Gastroesophageal sphincter (tissue), 4 donors: Measurements from ENCODE around the gene ARGLU1. TPM values are rescaled to one million over a fixed set of nuclear protein-coding genes. Genes with fewer than 3 reads are reported as not detected.

ENCODE experiments used
- ATAC-seq: fragments of 150-250 bp; one replicate; pipeline ENCODE4 v1.9.1; 2016; ENCODE audit warnings: mild to moderate bottlenecking, moderate library complexity
- H3K27ac ChIP-seq, 4 donors: fragments of 200-600 bp; sonication (generic) in 3 of 4; 1 replicate in 3 of 4; 2 replicates in 1 of 4; pipeline ENCODE4 v1.5.1; 2016 to 2019
- H3K27me3 ChIP-seq: fragments of 200-600 bp; sonication (generic); one replicate; pipeline ENCODE4 v1.5.1; 2019
- H3K36me3 ChIP-seq, 2 donors: fragments of 200-600 bp; sonication (generic); one replicate each; pipeline ENCODE4 v1.5.1; 2019; ENCODE audit warnings: control low read depth in 1 of 2
- H3K4me1 ChIP-seq, 3 donors: fragments of 200-600 bp; sonication (generic); 1 replicate in 2 of 3; 2 replicates in 1 of 3; pipeline ENCODE4 v1.5.1; 2016 to 2019; ENCODE audit warnings: control low read depth in 2 of 3
- H3K4me3 ChIP-seq, 2 donors: fragments of 200-600 bp; sonication (generic); one replicate each; pipeline ENCODE4 v1.5.1; 2019; ENCODE audit warnings: mild to moderate bottlenecking in 1 of 2, moderate library complexity in 1 of 2
- H3K9me3 ChIP-seq, 3 donors: fragments of 200-600 bp; sonication (generic); one replicate each; pipeline ENCODE4 v1.5.1; 2017 to 2019; ENCODE audit warnings: control low read depth in 2 of 3
- CTCF ChIP-seq, 4 experiments: fragments of 200-600 bp in 2 of 4; fragments of 450-650 bp in 2 of 4; sonication (generic) in 1 of 4; IDR thresholded peaks; one replicate each; pipeline ENCODE4 v1.5.1; 2017 to 2019; ENCODE audit warnings: antibody characterized with exemption in 4 of 4, mild to moderate bottlenecking in 2 of 4, moderate library complexity in 2 of 4
- EP300 ChIP-seq: sonication (generic); formaldehyde crosslinking; IDR thresholded peaks from one replicate; pipeline ENCODE4 v1.6.1; 2017; ENCODE audit warnings: antibody characterized with exemption, mild to moderate bottlenecking
- POLR2A ChIP-seq, 2 donors: fragments of 450-650 bp; IDR thresholded peaks; one replicate each; pipeline ENCODE4 v1.6.1; 2017; ENCODE audit warnings: antibody characterized with exemption in 2 of 2, mild to moderate bottlenecking in 2 of 2, moderate library complexity in 1 of 2
- POLR2AphosphoS5 ChIP-seq: sonication (generic); formaldehyde crosslinking; IDR thresholded peaks from one replicate; pipeline ENCODE4 v1.6.1; 2017; ENCODE audit warnings: antibody characterized with exemption
- WGBS, 2 donors: methylation state at CpG; one replicate each; pipeline ENCODE4 v1.1.5; 2018; ENCODE audit warnings: low coverage in 1 of 2; 5-methylcytosine and 5-hydroxymethylcytosine counted together
- total RNA-seq, 4 donors: library from RNA; depleted of rRNA; stranded (reverse); fragments of >200 nt; gene quantifications; one replicate each; pipeline ENCODE4 v1.1.0, GENCODE V29; 2016

The ARGLU1 gene
- total RNA-seq, 4 donors from 2014 or later, result 25.5 to 140 (median 73.5) TPM

GRCh38 chr13:106550570-106551135 is 17.3 kb downstream of the ARGLU1 start:
- TF ChIP-seq POLR2A (IDR thresholded peaks at IDR 0.05) (no peak), EP300 (no peak), POLR2AphosphoS5 (no peak), CTCF (IDR thresholded peaks at IDR 0.05) (no peak)
- no peaks in the 10 kb centered on the region for H3K27me3 ChIP-seq
- no peak for ATAC-seq

GRCh38 chr13:106548064-106548696 is 19.8 kb downstream of the ARGLU1 start:
- Histone ChIP-seq H3K4me1 (peaks cover 4 to 51% (median 8%) of the 10 kb centered on the region in 3 donors), H3K9me3 (no peaks in the 10 kb centered on the region), H3K36me3 (peaks cover 0 to 20% of the 10 kb centered on the region in 2 donors), H3K27ac (no peak overlapping the region), H3K4me3 (no peak overlapping the region), H3K27me3 (no peaks in the 10 kb centered on the region)
- ATAC-seq, result no peak
- TF ChIP-seq POLR2A (IDR thresholded peaks at IDR 0.05), result no peak
- no peak for TF ChIP-seq CTCF (IDR thresholded peaks at IDR 0.05)
- no peak for TF ChIP-seq EP300
- TF ChIP-seq POLR2AphosphoS5, result no peak
- WGBS, 2 donors, result 84 to 88% methylated on average over 3 of the region's 3 CpGs

More at GRCh38 chr13:106550570-106551135, 17.3 kb downstream of the ARGLU1 start:
- H3K4me3 ChIP-seq, result no peak overlapping the region
- no peak overlapping the region for H3K27ac ChIP-seq
- H3K4me1 ChIP-seq, result peaks cover 4 to 49% (median 8%) of the 10 kb centered on the region in 3 donors
- 59 to 66% methylated on average over 4 of the region's 4 CpGs for WGBS, 2 donors
- H3K36me3 ChIP-seq, result peaks cover 3 to 38% of the 10 kb centered on the region in 2 donors
- no peaks in the 10 kb centered on the region for H3K9me3 ChIP-seq

GRCh38 chr13:106541826-106542225 is 26.1 kb downstream of the ARGLU1 start:
- no peak overlapping the region for H3K4me3 ChIP-seq
- H3K27ac ChIP-seq, result no peak overlapping the region
- ATAC-seq, result no peak
- peaks cover 0 to 28% of the 10 kb centered on the region in 2 donors for H3K36me3 ChIP-seq
- no peaks in the 10 kb centered on the region for H3K9me3 ChIP-seq
- H3K4me1 ChIP-seq, result peaks cover 0 to 20% (median 0%) of the 10 kb centered on the region in 3 donors
- no peaks in the 10 kb centered on the region for H3K27me3 ChIP-seq
- WGBS, 2 donors, result 67 to 100% methylated on average over 1 of the region's 1 CpG
- TF ChIP-seq POLR2A (IDR thresholded peaks at IDR 0.05) (no peak), EP300 (no peak), POLR2AphosphoS5 (no peak), CTCF (IDR thresholded peaks at IDR 0.05) (no peak)

- H3K4me1 ChIP-seq, result peaks cover 0 to 32% (median 0%) of the 10 kb centered on the region in 3 donors
- TF ChIP-seq CTCF (IDR thresholded peaks at IDR 0.05), result no peak
- TF ChIP-seq POLR2AphosphoS5, result no peak
- TF ChIP-seq EP300, result no peak
- TF ChIP-seq POLR2A (IDR thresholded peaks at IDR 0.05), result no peak
- no peak overlapping the region for H3K27ac ChIP-seq
- no peak for ATAC-seq
- H3K9me3 ChIP-seq, result no peaks in the 10 kb centered on the region
- WGBS, 2 donors, result 79 to 84% methylated on average over 4 of the region's 4 CpGs
- H3K4me3 ChIP-seq, result no peak overlapping the region
- H3K27me3 ChIP-seq, result no peaks in the 10 kb centered on the region
- peaks cover 0 to 23% of the 10 kb centered on the region in 2 donors for H3K36me3 ChIP-seq
Measured at GRCh38 chr13:106540613-106541012, 27.3 kb downstream of the ARGLU1 start.

- WGBS, 2 donors, result 60 to 68% methylated on average over 3 of the region's 3 CpGs
- Histone ChIP-seq H3K36me3 (peaks cover 0 to 10% of the 10 kb centered on the region in 2 donors), H3K27ac (no peak overlapping the region), H3K4me3 (no peak overlapping the region), H3K27me3 (no peaks in the 10 kb centered on the region), H3K4me1 (peaks cover 0 to 31% (median 0%) of the 10 kb centered on the region in 3 donors), H3K9me3 (no peaks in the 10 kb centered on the region)
- TF ChIP-seq CTCF (IDR thresholded peaks at IDR 0.05), result no peak
- TF ChIP-seq POLR2A (IDR thresholded peaks at IDR 0.05), result no peak
- TF ChIP-seq POLR2AphosphoS5, result no peak
- TF ChIP-seq EP300, result no peak
- no peak for ATAC-seq
Measured at GRCh38 chr13:106537521-106537920, 30.4 kb downstream of the ARGLU1 start.
